Lung microvascular endothelial cell (primary cell): ENCODE measurements around the gene MCM6. TPM values are rescaled to one million over a fixed set of nuclear protein-coding genes. Genes with fewer than 3 reads are reported as not detected.
"Not testable (repeated sequence)": the region's sequence is repeated elsewhere in the genome, so short reads cannot be mapped to it uniquely, and the experiment has no call there.

Source experiments
- DNase-seq, 2 donors: peaks; one replicate each; pipeline versions ENCODE4 v3.0.0 to v3.0.0-alpha.2; 2010; ENCODE audit warnings: low read depth in 2 of 2
- total RNA-seq: library from RNA; depleted of rRNA; stranded (reverse); fragments of >200 nt; gene quantifications from 2 replicates; pipeline ENCODE4 v1.2.1, GENCODE V29; 2014

The MCM6 gene
- total RNA-seq = 7.5 and 11.1 TPM in 2 replicates

DNA sequence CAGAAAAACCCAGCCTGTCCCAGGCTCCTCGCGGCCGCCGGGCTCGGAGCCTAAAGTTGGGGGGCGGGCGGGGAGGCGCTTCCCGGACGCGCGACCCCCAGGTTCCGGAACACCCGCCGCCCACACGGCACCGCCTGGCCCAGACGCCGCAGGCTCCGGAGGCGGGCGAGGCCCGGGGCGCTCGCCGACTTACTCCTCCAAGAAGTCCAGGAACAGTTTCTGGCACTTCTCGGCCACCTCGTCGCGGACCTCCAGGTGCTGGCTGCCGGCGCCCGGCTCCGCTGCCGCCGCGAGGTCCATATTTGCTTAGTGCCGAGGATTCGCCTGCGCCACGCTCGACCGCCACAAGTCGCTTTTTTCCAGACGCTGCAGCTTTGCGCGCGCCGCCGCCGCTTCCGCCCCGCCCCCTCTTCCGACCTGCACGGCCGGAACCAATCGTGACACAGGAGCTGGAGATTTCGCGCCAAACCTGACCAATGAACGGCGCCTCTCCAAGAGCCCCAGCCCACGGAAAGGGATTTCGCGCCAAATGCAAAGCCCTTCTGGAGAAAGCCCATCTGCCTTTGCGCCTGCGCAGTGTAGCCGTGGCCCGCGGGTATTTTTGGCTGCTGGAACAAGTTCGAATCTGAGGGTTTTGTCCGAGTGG is at the start of gene MCM6:
MCM6 (minus strand) TSS at position 378 of the 646 bp plus-strand sequence; CDS start at position 300, 78 bp downstream.
- DNase-seq = peak; percentile 99

DNA sequence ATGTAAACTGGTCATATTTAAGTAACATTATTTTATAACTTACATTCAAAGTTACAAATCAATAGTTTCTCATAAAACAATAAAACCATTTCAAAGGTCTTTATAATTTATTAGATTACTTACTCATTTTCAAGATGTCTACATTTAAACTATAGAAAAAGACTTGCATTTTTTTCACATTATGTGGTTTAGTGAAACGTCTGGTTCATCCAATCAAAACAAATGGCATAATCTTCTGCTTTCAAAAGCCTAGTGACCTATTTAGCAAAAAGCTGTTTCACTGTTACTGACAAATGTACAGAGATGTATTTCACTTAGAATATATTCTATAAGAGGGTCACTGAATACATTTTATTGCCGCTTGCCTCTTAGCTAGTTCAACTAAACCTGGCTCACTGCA is 49.3 kb upstream of the MCM6 start:
- DNase-seq = no peak

DNA sequence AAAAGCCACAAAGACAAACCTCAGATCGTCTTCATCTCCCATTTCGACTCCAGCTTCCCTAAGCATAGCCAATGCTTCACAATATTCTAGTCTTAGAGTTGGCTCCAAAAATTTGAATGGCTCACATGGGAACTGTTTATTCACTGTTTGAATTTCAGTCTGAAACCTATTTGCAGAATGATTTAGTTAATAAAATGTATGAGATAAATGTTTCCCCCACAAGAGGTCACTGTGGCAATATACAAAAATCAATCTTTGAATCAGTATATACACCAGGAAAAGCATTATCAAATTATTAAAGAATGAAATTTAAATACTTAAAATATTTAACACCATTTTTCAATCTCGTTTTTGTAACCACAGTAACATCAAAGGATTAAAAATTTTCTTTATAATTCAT is 40.0 kb upstream of the MCM6 start:
- DNase-seq = peak; percentile 67 to 68

GRCh38 chr2:135914485-135914884 is 38.2 kb upstream of the MCM6 start:
- no peak for DNase-seq

- peak; percentile 58 to 64 for DNase-seq
Measured at GRCh38 chr2:135913727-135914365, 37.6 kb upstream of the MCM6 start.

GRCh38 chr2:135909976-135910375 is 33.7 kb upstream of the MCM6 start:
- DNase-seq = peak; percentile 10 to 68

GRCh38 chr2:135905679-135906078 is 29.4 kb upstream of the MCM6 start:
- DNase-seq = no peak

DNA sequence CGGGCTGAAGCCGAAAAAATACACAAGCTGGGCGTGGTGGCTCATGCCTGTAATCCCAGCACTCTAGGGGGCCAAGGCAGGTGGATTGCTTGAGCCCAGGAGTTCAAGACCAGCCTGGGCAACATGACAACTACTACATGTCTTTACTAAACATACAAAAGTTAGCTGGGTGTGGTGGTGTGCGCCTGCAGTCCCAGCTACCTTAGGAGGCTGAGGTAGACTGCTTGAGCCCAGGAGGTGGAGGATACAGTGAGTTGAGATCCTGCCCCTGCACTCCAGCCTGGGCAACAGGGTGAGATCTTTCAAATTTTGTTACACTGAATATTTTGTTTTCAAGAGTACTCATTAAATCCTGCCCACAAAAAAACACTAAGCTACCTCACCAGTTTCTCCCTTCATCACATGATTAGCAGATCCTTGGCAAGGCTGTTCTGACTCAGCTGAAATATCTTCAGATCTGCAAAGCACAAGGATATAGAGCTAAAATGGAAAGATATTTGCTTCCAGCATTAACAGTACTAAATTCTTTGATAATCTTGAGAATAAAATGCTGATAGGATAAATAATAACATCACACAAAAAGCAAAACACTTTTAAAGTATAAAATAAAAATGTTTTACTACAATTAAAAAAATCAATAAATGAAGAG is 28.2 kb upstream of the MCM6 start:
- DNase-seq = peak in 1 of 2 donors; percentile 42

DNA sequence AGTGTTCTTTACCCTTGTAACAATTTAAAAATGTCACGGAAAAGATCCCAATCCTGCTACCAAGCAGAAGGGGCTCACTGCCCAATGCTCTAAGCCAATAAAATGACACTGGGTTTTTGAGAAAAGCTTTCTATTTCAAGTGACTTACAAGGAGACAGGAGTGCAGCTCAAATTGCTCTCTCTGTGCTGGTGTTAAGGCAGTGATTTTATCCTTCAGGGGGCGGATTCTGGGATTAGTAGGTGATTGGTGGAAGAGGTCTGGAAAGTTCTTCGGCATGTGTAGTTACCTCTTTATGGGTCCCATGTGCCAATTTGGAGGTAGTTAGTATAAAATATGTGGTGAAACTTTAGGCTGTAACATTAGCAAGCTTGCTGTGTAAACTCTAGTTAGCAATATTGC is 27.4 kb upstream of the MCM6 start:
- no peak for DNase-seq

DNA sequence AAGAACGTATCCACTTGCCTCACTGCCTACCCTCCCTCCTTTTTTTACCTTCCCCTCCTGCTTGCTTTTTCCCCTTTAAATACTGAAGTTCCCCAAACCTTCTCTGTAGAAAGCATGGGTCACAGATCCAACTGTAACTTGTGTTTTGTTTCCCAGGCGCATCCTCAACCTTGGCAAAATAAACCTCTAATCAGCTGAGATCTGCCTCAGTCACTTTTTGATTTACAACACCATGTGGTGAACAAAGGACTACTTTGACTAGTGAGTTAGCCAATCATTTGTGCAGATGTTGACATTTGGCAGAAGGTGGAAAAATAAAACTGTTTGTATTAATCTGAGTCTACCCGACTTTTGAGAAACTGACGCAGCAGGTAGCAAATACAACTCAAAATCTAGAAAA is 23.3 kb upstream of the MCM6 start:
- no peak for DNase-seq

DNA sequence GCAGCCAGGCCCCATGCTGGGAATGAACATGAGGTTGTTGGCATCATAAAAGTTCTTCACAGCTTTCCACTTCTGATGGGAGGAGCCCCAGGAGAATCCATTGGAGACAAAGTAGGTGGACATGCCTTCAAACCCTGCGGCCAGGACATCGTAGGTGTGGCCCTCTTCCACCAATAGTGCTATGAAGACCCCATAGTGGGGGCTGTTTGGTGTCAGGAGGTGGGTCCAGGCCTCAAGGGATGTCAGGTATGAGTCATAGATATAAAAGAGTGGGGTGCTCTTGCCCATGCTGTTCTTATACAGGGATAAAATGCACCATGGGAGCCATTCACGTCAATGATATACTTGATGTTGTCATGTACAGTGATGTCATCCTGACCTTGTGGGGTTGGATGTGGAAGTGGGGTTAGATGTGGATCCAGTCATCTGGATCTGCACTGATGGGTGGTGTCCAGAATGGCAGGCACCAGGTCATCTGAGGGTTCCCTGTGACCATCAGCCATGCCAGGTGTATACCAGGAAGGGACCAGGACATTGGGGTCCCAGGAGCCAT is 22.1 kb upstream of the MCM6 start:
- DNase-seq = no peak

GRCh38 chr2:135894930-135895329 is 18.7 kb upstream of the MCM6 start:
- DNase-seq = no peak

GRCh38 chr2:135893374-135893794 is 17.1 kb upstream of the MCM6 start:
- no peak for DNase-seq

DNA sequence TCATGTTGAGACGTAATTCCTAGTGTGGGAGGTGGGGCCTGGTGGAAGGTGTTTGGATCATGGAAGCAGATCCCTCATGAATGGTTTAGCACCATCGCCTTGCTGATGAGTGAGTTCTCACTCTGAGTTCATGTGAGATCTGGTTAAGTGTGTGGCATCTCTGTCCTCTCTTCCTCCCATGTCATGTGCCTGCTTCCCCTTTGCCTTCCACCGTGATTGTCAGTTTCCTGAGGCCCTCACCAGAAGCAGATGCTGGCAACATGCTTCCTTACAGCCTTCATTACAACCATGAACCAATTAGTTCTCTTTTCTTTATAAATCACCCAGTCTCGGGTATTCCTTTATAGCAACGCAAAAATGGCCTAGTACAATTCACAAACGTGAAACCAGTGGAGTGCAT is 14.6 kb upstream of the MCM6 start:
- no peak for DNase-seq

DNA sequence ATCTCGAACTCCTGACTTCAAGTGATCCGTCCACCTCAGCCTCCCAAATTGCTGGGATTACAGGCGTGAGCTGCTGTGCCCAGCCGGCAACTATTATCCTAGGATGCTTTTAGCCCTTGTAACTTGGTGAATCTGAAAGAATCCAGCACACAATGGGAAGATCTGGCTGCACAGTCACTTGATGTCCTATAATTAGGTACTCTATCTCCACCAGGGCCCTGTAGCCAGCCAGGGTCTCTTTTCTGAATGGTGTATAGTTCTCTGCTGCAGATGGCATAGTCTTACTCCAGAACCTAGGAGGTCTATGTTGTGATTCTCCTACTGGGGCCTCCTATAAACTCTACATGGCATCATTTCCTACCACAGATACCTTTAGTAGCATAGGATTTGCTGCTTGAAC is 13.9 kb upstream of the MCM6 start:
- DNase-seq = no peak

- not testable (repeated sequence) for DNase-seq
Measured at GRCh38 chr2:135888587-135888986, 12.3 kb upstream of the MCM6 start.

DNA sequence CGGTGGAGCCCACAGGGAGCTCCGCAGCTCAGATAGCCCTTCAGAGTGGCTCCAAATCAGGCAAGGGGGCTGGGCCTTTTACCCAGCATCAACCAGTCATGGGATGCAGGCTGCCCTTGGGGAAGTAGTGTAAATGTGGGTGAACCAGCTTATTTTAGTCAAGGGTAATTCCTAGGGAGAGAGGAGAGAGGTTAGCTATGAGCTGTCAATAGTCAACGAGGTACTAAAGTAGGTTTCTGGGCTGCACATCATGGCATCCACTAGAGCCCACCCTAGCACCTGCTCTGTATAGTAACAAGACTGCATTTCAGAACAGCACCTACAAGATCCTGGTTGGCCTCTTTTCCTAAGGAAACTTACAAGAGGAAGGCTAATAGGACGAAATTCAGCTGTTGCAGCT is 9.5 kb upstream of the MCM6 start:
- DNase-seq = no peak

- no peak for DNase-seq
Measured at GRCh38 chr2:135882415-135882814, 6.2 kb upstream of the MCM6 start.

GRCh38 chr2:135876770-135877169 is 527 bp upstream of the MCM6 start:
- not testable (repeated sequence) for DNase-seq

DNA sequence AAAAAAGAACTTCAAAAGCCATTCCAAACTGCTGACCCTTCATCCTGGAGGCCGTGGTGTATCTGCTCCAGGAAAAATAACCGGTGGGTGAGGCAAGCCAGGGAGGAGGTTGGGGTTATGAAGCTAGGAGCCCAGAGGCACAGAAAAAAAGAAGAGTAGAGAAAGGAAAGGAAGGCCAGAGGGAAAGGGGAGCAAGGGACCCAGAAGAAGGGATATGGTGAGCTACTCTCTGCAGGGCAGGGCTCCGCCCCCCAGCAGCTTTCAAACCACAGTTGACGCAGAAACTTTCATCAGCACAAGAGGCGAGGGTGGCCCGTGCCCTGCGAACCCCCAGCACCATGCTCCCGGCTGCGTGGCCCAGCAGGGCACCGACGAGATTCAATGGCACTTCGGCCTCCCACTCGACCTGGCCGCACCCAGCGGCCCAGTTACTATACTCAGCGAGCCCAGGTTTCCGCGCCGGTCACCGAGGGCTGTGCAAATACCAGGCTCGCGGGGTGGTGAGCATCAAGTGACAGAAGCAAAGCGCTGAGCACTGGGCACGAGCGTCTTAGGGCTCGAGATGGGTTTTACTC is 665 bp downstream of the MCM6 start:
- DNase-seq = peak; percentile 43 to 48

DNA sequence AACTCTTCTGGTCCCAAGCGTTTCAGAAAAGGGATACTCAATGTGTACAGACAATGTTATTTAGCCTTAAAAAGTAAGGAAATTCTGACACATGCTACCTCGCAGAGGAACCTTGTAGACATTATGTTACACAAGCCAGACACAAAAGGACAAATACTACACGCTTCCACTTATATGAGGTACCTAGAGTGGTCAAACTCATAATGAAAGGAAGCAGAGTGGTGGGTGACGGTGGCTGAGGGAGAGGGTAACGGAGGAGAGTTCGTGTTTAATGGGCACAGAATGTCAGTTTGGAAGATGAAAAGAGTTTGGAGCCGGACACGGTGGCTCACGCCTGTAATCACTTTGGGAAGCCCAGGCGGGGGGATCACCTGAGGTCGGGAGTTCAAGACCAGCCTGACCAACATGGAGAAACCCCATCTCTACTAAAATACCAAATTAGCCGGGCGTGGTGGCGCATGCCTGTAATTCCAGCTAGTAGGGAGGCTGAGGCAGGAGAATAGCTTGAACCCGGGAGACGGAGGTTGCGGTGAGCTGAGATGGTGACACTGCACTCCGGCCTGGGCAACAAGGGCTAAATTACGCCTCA is 1.4 kb downstream of the MCM6 start:
- no peak for DNase-seq

GRCh38 chr2:135870571-135870970 is 5.7 kb downstream of the MCM6 start:
- no peak for DNase-seq
